Neural cell (in vitro differentiated cells): ENCODE measurements around the gene ITPR2.

Source experiments
- CTCF ChIP-seq: fragments of 450-650 bp; IDR thresholded peaks from 2 replicates; pipeline ENCODE4 v1.5.1; 2014; ENCODE audit warnings: antibody characterized with exemption, mild to moderate bottlenecking, moderate library complexity; ENCODE audit not compliant: poor library complexity, severe bottlenecking
- EZH2 ChIP-seq: fragments of 200-600, 300-800 bp; shearing (Covaris generic), sonication (generic); IDR thresholded peaks from 2 replicates; pipeline ENCODE4 v1.6.1; 2014; ENCODE audit warnings: antibody characterized with exemption, low read length, borderline replicate concordance, mild to moderate bottlenecking; ENCODE audit not compliant: insufficient read depth, poor library complexity, severe bottlenecking
- MXI1 ChIP-seq: fragments of 450-650 bp; conservative IDR thresholded peaks from 2 replicates; pipeline ENCODE4 v1.6.1; 2014; ENCODE audit warnings: antibody characterized with exemption, mild to moderate bottlenecking; ENCODE audit not compliant: poor library complexity, severe bottlenecking
- POLR2AphosphoS5 ChIP-seq: IDR thresholded peaks from 2 replicates; pipeline ENCODE4 v1.6.1; 2012
- RAD21 ChIP-seq: fragments of 450-650 bp; conservative IDR thresholded peaks from 2 replicates; pipeline ENCODE4 v1.6.1; 2014; ENCODE audit warnings: antibody characterized with exemption, mild to moderate bottlenecking, moderate library complexity
- TAF1 ChIP-seq: IDR thresholded peaks from 2 replicates; pipeline ENCODE4 v1.6.1; 2012; ENCODE audit warnings: low read depth

GRCh38 chr12:26704214-26704613 is 128.8 kb downstream of the ITPR2 start:
- no peak for TF ChIP-seq CTCF
- no peak for TF ChIP-seq RAD21
- TF ChIP-seq POLR2AphosphoS5: no peak
- TF ChIP-seq MXI1: no peak
- TF ChIP-seq EZH2: no peak
- no peak for TF ChIP-seq TAF1
